A549 (cell line): Measurements from ENCODE around the gene TACC2. TPM values are rescaled to one million over a fixed set of nuclear protein-coding genes. Genes with fewer than 3 reads are reported as not detected.

ENCODE experiments used
- ATAC-seq, 2 experiments: fragments of 200-7000 bp in 1 of 2; fragments of >200 bp in 1 of 2; cut with Nextera tagmentation in 1 of 2; cut with Tn5 transposase in 1 of 2; 3 replicates each; pipeline versions ENCODE4 v1.8.0 to v1.9.1; 2018 to 2020; ENCODE audit warnings: mild to moderate bottlenecking in 1 of 2, moderate library complexity in 1 of 2
- CTCF ChIA-PET: fragments of 300-600 bp; sonication (Branson Sonifier 250); formaldehyde crosslinking; extraction: SDS; loops from one replicate; lab custom pipeline; 2021; ENCODE audit warnings: antibody characterized with exemption, inconsistent platforms; lab: Yijun Ruan, JAX
- POLR2A ChIA-PET: fragments of 350-600 bp; formaldehyde crosslinking; extraction: SDS; loops from one replicate; lab custom pipeline; 2021; ENCODE audit warnings: antibody characterized with exemption, inconsistent platforms; lab: Yijun Ruan, JAX
- DNase-seq, 2 experiments: peaks; one replicate each; pipeline versions ENCODE4 v3.0.0 to v3.0.0-alpha.2; 2011 to 2016; ENCODE audit warnings: low read depth in 1 of 2, low spot score in 1 of 2
- FAIRE-seq: peaks from 2 replicates; lab custom pipeline; 2011; peaks lifted over from hg19 to GRCh38; lab: Jason Lieb, UNC
- H3K27ac ChIP-seq, 2 experiments: fragments of >200 bp; sonication (Bioruptor Twin); formaldehyde crosslinking; 3 replicates each; pipeline ENCODE4 v1.5.1; 2016 to 2017
- H3K4me1 ChIP-seq: fragments of >200 bp; sonication (Bioruptor Twin); formaldehyde crosslinking; 3 replicates; pipeline ENCODE4 v1.6.1; 2016
- H3K4me2 ChIP-seq: fragments of >200 bp; sonication (Bioruptor Twin); formaldehyde crosslinking; 3 replicates; pipeline ENCODE4 v1.6.1; 2016
- H3K4me3 ChIP-seq: fragments of >200 bp; sonication (Bioruptor Twin); formaldehyde crosslinking; 3 replicates; pipeline ENCODE4 v1.5.1; 2016
- H3K9me3 ChIP-seq: fragments of >200 bp; sonication (Bioruptor Twin); formaldehyde crosslinking; 3 replicates; pipeline ENCODE4 v1.6.1; 2016
- ATOH8 ChIP-seq: fragments of 250-450 bp; sonication (Bioruptor Pico); IDR thresholded peaks from 2 replicates; pipeline ENCODE4 v1.5.0; 2020; ENCODE audit warnings: low read depth, mild to moderate bottlenecking, moderate library complexity
- CHD4 ChIP-seq: fragments of 200-600 bp; sonication (generic); IDR thresholded peaks from 2 replicates; pipeline ENCODE4 v1.6.1; 2016; ENCODE audit warnings: antibody characterized with exemption, mild to moderate bottlenecking, borderline replicate concordance
- CTCF ChIP-seq: fragments of >200 bp; sonication (Bioruptor Twin); formaldehyde crosslinking; IDR thresholded peaks from 3 replicates; pipeline ENCODE4 v1.5.1; 2016
- E2F6 ChIP-seq: IDR thresholded peaks from 2 replicates; pipeline ENCODE4 v1.6.1; 2012; ENCODE audit warnings: low read depth, borderline replicate concordance
- EHF ChIP-seq: fragments of 250-450 bp; sonication (Bioruptor Pico); IDR thresholded peaks from 2 replicates; pipeline ENCODE4 v1.5.0; 2020; ENCODE audit warnings: mild to moderate bottlenecking
- FOSB ChIP-seq: fragments of 250-450 bp; sonication (Bioruptor Pico); IDR thresholded peaks from 2 replicates; pipeline ENCODE4 v1.5.0; 2020; ENCODE audit warnings: mild to moderate bottlenecking, moderate library complexity
- HDAC2 ChIP-seq: fragments of 200-600 bp; sonication (generic); IDR thresholded peaks from 2 replicates; pipeline ENCODE4 v1.6.1; 2016
- HEYL ChIP-seq: fragments of 250-450 bp; sonication (Bioruptor Pico); IDR thresholded peaks from 2 replicates; pipeline ENCODE4 v1.8.0; 2021; ENCODE audit warnings: mild to moderate bottlenecking, moderate library complexity
- HMGXB4 ChIP-seq: fragments of 250-450 bp; sonication (Bioruptor Pico); IDR thresholded peaks from 2 replicates; pipeline ENCODE4 v1.5.0; 2021; ENCODE audit warnings: mild to moderate bottlenecking, moderate library complexity, borderline replicate concordance
- HOXB5 ChIP-seq: fragments of 250-450 bp; sonication (Bioruptor Pico); IDR thresholded peaks from 2 replicates; pipeline ENCODE4 v1.5.0; 2020; ENCODE audit warnings: mild to moderate bottlenecking, moderate library complexity
- JUN ChIP-seq, 2 experiments: fragments of >200 bp; sonication (Bioruptor Twin); formaldehyde crosslinking; IDR thresholded peaks; 2 replicates in 1 of 2; 3 replicates in 1 of 2; pipeline ENCODE4 v1.6.1; 2016 to 2017
- JUNB ChIP-seq: fragments of >200 bp; sonication (Bioruptor Twin); formaldehyde crosslinking; IDR thresholded peaks from 2 replicates; pipeline ENCODE4 v1.6.1; 2016
- KDM1A ChIP-seq: fragments of 200-600 bp; sonication (generic); IDR thresholded peaks from 2 replicates; pipeline ENCODE4 v1.6.1; 2016; ENCODE audit warnings: low read depth, mild to moderate bottlenecking
- KDM5A ChIP-seq: fragments of 200-600 bp; sonication (generic); IDR thresholded peaks from 2 replicates; pipeline ENCODE4 v1.6.1; 2016; ENCODE audit warnings: antibody characterized with exemption, mild to moderate bottlenecking
- NPAS2 ChIP-seq: fragments of 250-450 bp; sonication (Bioruptor Pico); IDR thresholded peaks from 2 replicates; pipeline ENCODE4 v1.8.0; 2022; ENCODE audit warnings: mild to moderate bottlenecking, moderate library complexity, borderline replicate concordance
- NR3C1 ChIP-seq: fragments of >200 bp; sonication (Bioruptor Twin); formaldehyde crosslinking; IDR thresholded peaks from 3 replicates; pipeline ENCODE4 v1.6.1; 2017
- POLR2A ChIP-seq: IDR thresholded peaks from 2 replicates; pipeline ENCODE4 v1.6.1; 2012; ENCODE audit warnings: mild to moderate bottlenecking, low read length
- REST ChIP-seq: fragments of 200-600 bp; sonication (generic); IDR thresholded peaks from 2 replicates; pipeline ENCODE4 v1.6.1; 2016; ENCODE audit warnings: antibody characterized with exemption, mild to moderate bottlenecking, moderate library complexity
- RNF2 ChIP-seq: fragments of 200-600 bp; sonication (generic); IDR thresholded peaks from 2 replicates; pipeline ENCODE4 v1.6.1; 2016; ENCODE audit warnings: low read depth, mild to moderate bottlenecking, antibody characterized with exemption, moderate library complexity, borderline replicate concordance
- SMC3 ChIP-seq: fragments of >200 bp; sonication (Bioruptor Twin); formaldehyde crosslinking; IDR thresholded peaks from 3 replicates; pipeline ENCODE4 v1.6.1; 2018; ENCODE audit warnings: inconsistent platforms
- ZC3H11A ChIP-seq: fragments of 450-650 bp; IDR thresholded peaks from 2 replicates; pipeline ENCODE4 v1.6.1; 2014; ENCODE audit warnings: antibody characterized with exemption, mild to moderate bottlenecking
- ZSCAN20 ChIP-seq: fragments of 250-450 bp; sonication (Bioruptor Pico); IDR thresholded peaks from 2 replicates; pipeline ENCODE4 v1.8.0; 2022; ENCODE audit warnings: mild to moderate bottlenecking, moderate library complexity
- WGBS: methylation state at CpG from one replicate; pipeline ENCODE4 v1.1.6; 2017; ENCODE audit errors: missing lambda C conversion rate; 5-methylcytosine and 5-hydroxymethylcytosine counted together
- polyA plus RNA-seq, 4 experiments: library from polyadenylated mRNA; depleted of rRNA in 3 of 4; stranded (reverse); fragments of >200 nt; fragmentation: RNase III in 1 of 4; extraction: RNeasy Plus Mini Kit Qiagen cat#74134 plus additional on column Dnase treatment in 1 of 4; gene quantifications; 2 replicates in 3 of 4; 3 replicates in 1 of 4; pipeline ENCODE4 v1.2.3, GENCODE V29; 2011 to 2017
- TF ChIP-seq, protein P1 (sequence below): fragments of 450-650 bp; IDR thresholded peaks from 2 replicates; pipeline ENCODE4 v1.6.1; 2014; ENCODE audit warnings: antibody characterized with exemption
- TF ChIP-seq, protein P2 (sequence below): IDR thresholded peaks from 2 replicates; pipeline ENCODE4 v1.6.1; 2012

Gene TACC2
- polyA plus RNA-seq, 2 of the 4 experiments (the other 2 are of a cell fraction), result 83.3 to 128 TPM

DNA sequence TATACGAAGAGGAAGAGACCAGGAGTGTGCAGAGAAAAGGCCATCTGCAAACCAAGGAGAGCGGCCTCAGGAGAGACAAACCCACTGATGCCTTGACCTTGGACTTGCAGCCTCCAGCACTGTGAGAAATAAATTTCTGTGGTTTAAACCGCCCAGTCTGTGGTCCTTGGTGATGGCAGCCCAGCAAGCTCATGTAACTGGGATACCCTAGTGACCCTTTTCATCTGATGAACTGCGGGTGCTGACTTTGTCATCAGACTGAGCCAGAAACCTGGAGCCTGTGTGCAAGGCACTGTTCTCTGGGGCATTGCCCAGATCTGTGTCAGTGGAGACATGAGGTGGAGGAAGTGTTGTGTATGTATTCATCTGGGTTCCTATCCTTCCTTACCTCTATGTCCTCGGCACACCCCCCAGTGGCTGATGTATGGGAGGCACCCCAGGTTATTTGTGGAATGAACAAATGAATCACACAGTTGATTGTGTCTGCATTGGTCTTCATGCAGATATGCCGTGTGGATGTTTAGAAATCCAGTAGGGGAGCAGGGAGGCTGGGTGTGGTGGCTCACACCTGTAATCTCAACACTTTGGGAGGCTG is 217.6 kb downstream of the TACC2 start:
- no peak for FAIRE-seq
- Histone ChIP-seq H3K9me3 (no peaks in the 10 kb centered on the region), H3K4me2 (no peak overlapping the region), H3K27ac (no peak overlapping the region), H3K4me3 (no peak overlapping the region), H3K4me1 (peaks cover 21% of the 10 kb centered on the region)
- TF ChIP-seq KDM5A (no peak), HOXB5 (CRISPR knock-in tag) (no peak), HEYL (CRISPR knock-in tag) (no peak), CHD4 (no peak), ZC3H11A (no peak), RNF2 (no peak), CTCF (no peak)
- DNase-seq, result no peak
- 88% methylated on average over 6 of the region's 6 CpGs for WGBS
- ChIA-PET POLR2A (no interaction called here), CTCF (interaction anchor here (0.6 kb wide), 1 partner anchor 36 kb away, joined by 4 read pairs; no protein-coding TSS in a partner anchor)
- ATAC-seq, result peak in 1 of 2 experiments; percentile 21; a peak in 3 of 6 replicates

- no peak for ATAC-seq
- 93% methylated on average over 6 of the region's 6 CpGs for WGBS
- Histone ChIP-seq H3K4me2 (no peak overlapping the region), H3K4me3 (no peak overlapping the region), H3K9me3 (no peaks in the 10 kb centered on the region), H3K4me1 (peaks cover 21% of the 10 kb centered on the region), H3K27ac (no peak overlapping the region)
- no peak for DNase-seq
- ChIA-PET CTCF (no interaction called here), POLR2A (interaction anchor here (0.5 kb wide), 1 partner anchor 1254 kb away, joined by 3 read pairs; no protein-coding TSS in a partner anchor)
- TF ChIP-seq KDM1A (no peak), ATOH8 (CRISPR knock-in tag) (no peak), JUNB (no peak), SMC3 (no peak), JUN (IDR thresholded peaks at IDR 0.05) (no peak), HOXB5 (CRISPR knock-in tag) (no peak), POLR2A (no peak), ZC3H11A (no peak), HMGXB4 (CRISPR knock-in tag) (no peak), NR3C1 (no peak), REST (no peak), HDAC2 (no peak), CHD4 (no peak), NPAS2 (CRISPR knock-in tag) (no peak), E2F6 (no peak), ZSCAN20 (no peak), EHF (CRISPR knock-in tag) (no peak), FOSB (CRISPR knock-in tag) (no peak)
- TF ChIP-seq, protein P1, sequence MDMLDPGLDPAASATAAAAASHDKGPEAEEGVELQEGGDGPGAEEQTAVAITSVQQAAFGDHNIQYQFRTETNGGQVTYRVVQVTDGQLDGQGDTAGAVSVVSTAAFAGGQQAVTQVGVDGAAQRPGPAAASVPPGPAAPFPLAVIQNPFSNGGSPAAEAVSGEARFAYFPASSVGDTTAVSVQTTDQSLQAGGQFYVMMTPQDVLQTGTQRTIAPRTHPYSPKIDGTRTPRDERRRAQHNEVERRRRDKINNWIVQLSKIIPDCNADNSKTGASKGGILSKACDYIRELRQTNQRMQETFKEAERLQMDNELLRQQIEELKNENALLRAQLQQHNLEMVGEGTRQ, result no peak
- TF ChIP-seq, protein P2, sequence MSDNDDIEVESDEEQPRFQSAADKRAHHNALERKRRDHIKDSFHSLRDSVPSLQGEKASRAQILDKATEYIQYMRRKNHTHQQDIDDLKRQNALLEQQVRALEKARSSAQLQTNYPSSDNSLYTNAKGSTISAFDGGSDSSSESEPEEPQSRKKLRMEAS, result no peak
- FAIRE-seq, result no peak
Observed at GRCh38 chr10:122207163-122207562, 218.2 kb downstream of the TACC2 start.
